Gastrocnemius medialis (tissue), 4 donors: ENCODE measurements around the gene CDC42EP3. TPM values are rescaled to one million over a fixed set of nuclear protein-coding genes. Genes with fewer than 3 reads are reported as not detected.

Source experiments
- ATAC-seq, 2 donors: fragments of 150-250 bp; one replicate each; pipeline ENCODE4 v1.9.1; 2016
- DNase-seq, 2 donors: peaks; one replicate each; pipeline ENCODE4 v3.0.0-alpha.2; 2019
- H3K27ac ChIP-seq, 4 donors: fragments of 200-600 bp; sonication (generic); 1 replicate in 1 of 4; 2 replicates in 3 of 4; pipeline ENCODE4 v1.5.1; 2016 to 2018; ENCODE audit warnings: mild to moderate bottlenecking in 2 of 4, moderate library complexity in 1 of 4
- H3K27me3 ChIP-seq, 3 donors: fragments of 200-600 bp; sonication (generic) in 2 of 3; 1 replicate in 1 of 3; 2 replicates in 2 of 3; pipeline versions ENCODE4 v1.5.1 to v1.6.0; 2016 to 2019; ENCODE audit warnings: mild to moderate bottlenecking in 1 of 3, moderate library complexity in 1 of 3
- H3K36me3 ChIP-seq, 2 donors: fragments of 200-600 bp; sonication (generic) in 1 of 2; one replicate each; pipeline ENCODE4 v1.5.1; 2017 to 2018
- H3K4me1 ChIP-seq, 2 donors: fragments of 200-600 bp; sonication (generic) in 1 of 2; one replicate each; pipeline ENCODE4 v1.5.1; 2016 to 2017; ENCODE audit warnings: mild to moderate bottlenecking in 2 of 2
- H3K4me3 ChIP-seq, 4 donors: fragments of 200-600 bp; sonication (generic) in 3 of 4; 1 replicate in 1 of 4; 2 replicates in 3 of 4; pipeline ENCODE4 v1.5.1; 2016 to 2019; ENCODE audit warnings: mild to moderate bottlenecking in 2 of 4
- H3K9me3 ChIP-seq, 3 donors: fragments of 200-600 bp; sonication (generic) in 2 of 3; 1 replicate in 1 of 3; 2 replicates in 2 of 3; pipeline ENCODE4 v1.5.1; 2016 to 2019
- CTCF ChIP-seq, 5 experiments: fragments of 450-650 bp in 3 of 5; fragments of 200-600 bp in 2 of 5; sonication (generic) in 2 of 5; IDR thresholded peaks in 4 of 5; conservative IDR thresholded peaks in 1 of 5; 1 replicate in 4 of 5; 2 replicates in 1 of 5; pipeline ENCODE4 v1.5.1; 2016 to 2019; ENCODE audit warnings: antibody characterized with exemption in 5 of 5, mild to moderate bottlenecking in 3 of 5, moderate library complexity in 3 of 5
- POLR2A ChIP-seq, 2 donors: fragments of 450-650 bp; IDR thresholded peaks; one replicate each; pipeline ENCODE4 v1.6.1; 2017; ENCODE audit warnings: antibody characterized with exemption in 2 of 2, mild to moderate bottlenecking in 2 of 2, moderate library complexity in 2 of 2
- in situ Hi-C, 4 donors: fragments of 200-750 bp; cut with MboI; loops; one replicate each; pipeline versions ENCODE4 v1.15.0 to v1.8.0; 2017; ENCODE audit warnings: low sequenced_read_pairs in 4 of 4
- intact Hi-C: fragments of 100-400 bp; cut with DNase I; formaldehyde crosslinking; loops from one replicate; pipeline ENCODE4 v1.15.1; 2023; ENCODE audit warnings: low total_unique reads
- total RNA-seq, 4 donors: library from RNA; depleted of rRNA; stranded (reverse); fragments of >200 nt; gene quantifications; one replicate each; pipeline versions ENCODE4 v1.1.0 to v1.2.3, GENCODE V29; 2016

Gene CDC42EP3
- total RNA-seq, 4 donors from 2014 or later = 20.0 to 90.6 (median 57.2) TPM

GRCh38 chr2:37665604-37666362 is 5.7 kb downstream of the CDC42EP3 start:
- DNase-seq (no peak), ATAC-seq (no peak)
- no peaks in the 10 kb centered on the region for H3K27me3 ChIP-seq
- no peaks in the 10 kb centered on the region for H3K36me3 ChIP-seq
- in situ Hi-C loops (loop anchor here in 1 of 4 donors (25.0 kb wide), 1 partner anchor 253 kb away; no protein-coding TSS in a partner anchor), intact Hi-C loops (no loop called here)
- peak overlapping the region in 1 of 4 donors; percentile 3 for H3K4me3 ChIP-seq
- peaks cover 92 to 95% of the 10 kb centered on the region in 2 donors for H3K4me1 ChIP-seq
- no peaks in the 10 kb centered on the region for H3K9me3 ChIP-seq
- peak overlapping the region; percentile 53 to 98 (median 54) for H3K27ac ChIP-seq
- no peak for TF ChIP-seq POLR2A (IDR thresholded peaks at IDR 0.05)
- TF ChIP-seq CTCF (IDR thresholded peaks at IDR 0.05 in 4 of 5, conservative IDR thresholded peaks at IDR 0.05 in 1 of 5) = no peak

- DNase-seq = no peak
- ATAC-seq = no peak
- H3K9me3 ChIP-seq = no peaks in the 10 kb centered on the region
- H3K36me3 ChIP-seq = no peaks in the 10 kb centered on the region
- peaks cover 95 to 97% of the 10 kb centered on the region in 2 donors for H3K4me1 ChIP-seq
- no peak for TF ChIP-seq CTCF (IDR thresholded peaks at IDR 0.05 in 4 of 5, conservative IDR thresholded peaks at IDR 0.05 in 1 of 5)
- TF ChIP-seq POLR2A (IDR thresholded peaks at IDR 0.05) = no peak
- in situ Hi-C loops (loop anchor here in 1 of 4 donors (25.0 kb wide), 1 partner anchor 253 kb away; no protein-coding TSS in a partner anchor), intact Hi-C loops (no loop called here)
- H3K4me3 ChIP-seq = no peak overlapping the region
- no peaks in the 10 kb centered on the region for H3K27me3 ChIP-seq
- H3K27ac ChIP-seq = peak overlapping the region; percentile 53 to 98 (median 54)
These were observed 6.4 kb downstream of the CDC42EP3 start for GRCh38 chr2:37665043-37665442.

GRCh38 chr2:37664231-37664643 is 7.2 kb downstream of the CDC42EP3 start:
- DNase-seq (no peak), ATAC-seq (no peak)
- in situ Hi-C loops = loop anchor here in 1 of 4 donors (25.0 kb wide), 1 partner anchor 252 kb away; no protein-coding TSS in a partner anchor
- Histone ChIP-seq H3K4me1 (peaks cover 95 to 97% of the 10 kb centered on the region in 2 donors), H3K36me3 (no peaks in the 10 kb centered on the region), H3K27ac (peak overlapping the region; percentile 3 to 56 (median 50)), H3K4me3 (no peak overlapping the region), H3K9me3 (no peaks in the 10 kb centered on the region), H3K27me3 (no peaks in the 10 kb centered on the region)
- intact Hi-C loops = no loop called here
- no peak for TF ChIP-seq CTCF (IDR thresholded peaks at IDR 0.05 in 4 of 5, conservative IDR thresholded peaks at IDR 0.05 in 1 of 5)
- TF ChIP-seq POLR2A (IDR thresholded peaks at IDR 0.05) = no peak

- no peak overlapping the region for H3K4me3 ChIP-seq
- in situ Hi-C loops = loop anchor here in 1 of 4 donors (25.0 kb wide), 1 partner anchor 251 kb away; no protein-coding TSS in a partner anchor
- H3K27ac ChIP-seq = peak overlapping the region; percentile 9 to 87 (median 52)
- intact Hi-C loops = no loop called here
- H3K4me1 ChIP-seq = peaks cover 95 to 97% of the 10 kb centered on the region in 2 donors
- no peaks in the 10 kb centered on the region for H3K36me3 ChIP-seq
- ATAC-seq = no peak
- TF ChIP-seq POLR2A (IDR thresholded peaks at IDR 0.05) (no peak), CTCF (IDR thresholded peaks at IDR 0.05 in 4 of 5, conservative IDR thresholded peaks at IDR 0.05 in 1 of 5) (no peak)
- DNase-seq = no peak
- no peaks in the 10 kb centered on the region for H3K27me3 ChIP-seq
- H3K9me3 ChIP-seq = no peaks in the 10 kb centered on the region
These were observed 8.1 kb downstream of the CDC42EP3 start for GRCh38 chr2:37663390-37663789.
